Measurements from ENCODE around the gene FOLH1.
"Not testable (repeated sequence)": the region's sequence is repeated elsewhere in the genome, so short reads cannot be mapped to it uniquely, and the experiment has no call there.

DNA sequence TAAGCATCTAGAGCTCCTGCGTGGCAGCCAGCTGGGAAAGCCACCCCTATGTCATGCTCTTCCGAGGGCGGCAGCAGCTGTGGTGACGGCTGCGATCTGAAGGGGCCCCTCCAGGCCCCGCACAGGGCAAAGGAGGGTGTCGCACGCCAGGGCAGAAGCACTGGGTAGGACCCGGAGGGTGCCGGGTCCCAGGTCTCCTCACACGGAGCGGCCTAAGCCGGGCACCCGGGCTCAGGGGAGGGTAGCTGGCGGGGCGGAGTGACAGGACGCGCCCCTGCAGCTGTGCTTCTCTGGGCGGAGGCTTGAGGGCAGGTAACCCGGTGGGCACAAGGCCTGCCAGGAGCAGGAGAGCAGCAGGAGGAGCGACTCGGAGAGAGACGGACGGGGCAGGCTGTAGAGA, 106.0 kb downstream of the FOLH1 start:
- TF ChIP-seq POLR2AphosphoS5 (IDR thresholded peaks at IDR 0.05; ENCODE audit: low read depth, low read length); YY1 (IDR thresholded peaks at IDR 0.05; ENCODE audit: low read depth, low read length); CTCF (IDR thresholded peaks at IDR 0.05; ENCODE audit: control extremely low read depth in 1 of 3, insufficient read depth in 1 of 3, low read depth in 1 of 3, low read length in 3 of 3); CHD2 (IDR thresholded peaks at IDR 0.05; ENCODE audit: low read length); RAD21 (IDR thresholded peaks at IDR 0.05 in 1 of 2, conservative IDR thresholded peaks at IDR 0.05 in 1 of 2; ENCODE audit: low read depth in 2 of 2, low read length in 2 of 2); CBX5 (IDR thresholded peaks at IDR 0.05; ENCODE audit: low read depth, low read length); FOSL1 (IDR thresholded peaks at IDR 0.05; ENCODE audit: insufficient read depth, low read depth, low read length); SP2 (IDR thresholded peaks at IDR 0.05; ENCODE audit: low read length); SP1 (IDR thresholded peaks at IDR 0.05; ENCODE audit: low read depth, low read length); POLR2A (IDR thresholded peaks at IDR 0.05; ENCODE audit: control extremely low read depth in 1 of 2, low read depth in 2 of 2, low read length in 2 of 2): not testable (repeated sequence)

Data from H1 (cell line).